HCEC 1CT (cell line): ENCODE measurements around the gene CYP2E1.
"Not testable (repeated sequence)": the region's sequence is repeated elsewhere in the genome, so short reads cannot be mapped to it uniquely, and the experiment has no call there.

Experiments used
- DNase-seq: peaks from one replicate; pipeline ENCODE4 v3.0.0-alpha.2; 2017

Gene CYP2E1

DNA sequence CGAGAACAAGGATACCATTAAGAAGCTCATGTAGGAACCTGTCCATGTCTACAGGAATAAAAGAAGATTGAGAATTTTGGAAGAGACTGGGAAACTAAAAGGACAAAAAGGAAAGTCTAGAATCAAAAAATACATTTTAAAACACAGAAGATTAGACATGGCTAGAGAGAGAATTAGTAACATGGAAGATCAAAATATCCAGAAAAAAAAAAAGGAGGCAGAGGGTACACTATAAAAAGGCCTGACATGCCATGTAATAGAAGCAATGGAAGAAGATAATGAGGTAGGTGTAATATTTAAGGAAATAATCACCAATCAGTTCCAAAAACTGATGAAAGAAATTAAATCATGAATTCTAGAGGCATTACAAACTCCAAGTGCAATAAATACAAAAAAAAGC lies 46.3 kb downstream of the CYP2E1 start:
- not testable (repeated sequence) for DNase-seq

DNA sequence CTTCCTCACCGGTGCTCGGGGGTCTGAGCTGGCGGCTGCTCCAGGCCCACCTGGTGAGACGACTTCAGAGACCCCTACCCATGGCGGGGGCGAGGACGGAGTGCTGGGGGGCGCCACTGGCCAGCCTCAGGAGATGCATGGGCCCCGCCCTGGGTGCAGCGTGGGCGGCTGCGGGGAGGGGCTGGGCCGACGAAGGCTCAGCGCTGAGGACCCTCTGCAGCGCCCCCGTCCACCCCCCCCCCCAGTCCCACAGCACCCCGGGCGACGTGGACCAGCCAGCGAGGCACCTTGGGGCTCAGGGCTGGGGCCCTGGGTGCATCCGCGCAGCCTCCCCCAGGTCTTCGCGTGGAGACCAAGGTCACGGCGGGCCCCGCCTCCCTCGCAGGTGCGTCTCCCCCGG lies 49.9 kb downstream of the CYP2E1 start:
- DNase-seq, result not testable (repeated sequence)
